GM23338 (cell line): ENCODE results near the gene FGF2. TPM values are rescaled to one million over a fixed set of nuclear protein-coding genes. Genes with fewer than 3 reads are reported as not detected.

Source experiments
- ATAC-seq: fragments of 200-7000 bp; cut with Tn5 transposase; 3 replicates; pipeline ENCODE4 v1.9.1; 2020
- DNase-seq: peaks from one replicate; pipeline ENCODE4 v3.0.0-alpha.2; 2015; ENCODE audit warnings: low spot score
- H2AFZ ChIP-seq: fragments of 200-600 bp; sonication (generic); 2 replicates; pipeline ENCODE4 v1.8.0; 2016; ENCODE audit warnings: antibody characterized with exemption, mild to moderate bottlenecking, moderate library complexity
- H3F3A ChIP-seq: fragments of 200-600 bp; sonication (generic); replicated peaks from 2 replicates; pipeline ENCODE4 v1.8.0; 2017; ENCODE audit warnings: antibody characterized with exemption, mixed run types, low read depth
- H3K27ac ChIP-seq: fragments of 200-600 bp; sonication (generic); 2 replicates; pipeline ENCODE4 v1.6.1; 2016; ENCODE audit warnings: low read depth
- H3K27me3 ChIP-seq: fragments of 200-600 bp; sonication (generic); 2 replicates; pipeline ENCODE4 v1.8.0; 2016; ENCODE audit warnings: mild to moderate bottlenecking, mixed run types, moderate library complexity; ENCODE audit not compliant: insufficient read depth
- H3K36me3 ChIP-seq: fragments of 200-600 bp; sonication (generic); 2 replicates; pipeline ENCODE4 v1.8.0; 2016; ENCODE audit warnings: mild to moderate bottlenecking; ENCODE audit not compliant: insufficient read depth
- H3K4me1 ChIP-seq: fragments of 200-600 bp; sonication (generic); 2 replicates; pipeline ENCODE4 v1.8.0; 2016; ENCODE audit warnings: mild to moderate bottlenecking, moderate library complexity; ENCODE audit not compliant: insufficient read depth
- H3K4me2 ChIP-seq: fragments of 200-600 bp; sonication (generic); 2 replicates; pipeline ENCODE4 v1.7.1; 2017; ENCODE audit warnings: mixed run types
- H3K4me3 ChIP-seq: fragments of 200-600 bp; sonication (generic); 2 replicates; pipeline ENCODE4 v1.6.1; 2016; ENCODE audit warnings: mixed run types
- H3K79me2 ChIP-seq: fragments of 200-600 bp; sonication (generic); replicated peaks from 2 replicates; pipeline ENCODE4 v1.8.0; 2017; ENCODE audit warnings: mild to moderate bottlenecking; ENCODE audit not compliant: insufficient read depth
- H3K9me2 ChIP-seq: fragments of 200-600 bp; sonication (generic); 2 replicates; pipeline ENCODE4 v1.8.0; 2017; ENCODE audit not compliant: insufficient read depth
- H4K20me1 ChIP-seq: fragments of 200-600 bp; sonication (generic); replicated peaks from 2 replicates; pipeline ENCODE4 v1.8.0; 2017; ENCODE audit warnings: mild to moderate bottlenecking; ENCODE audit not compliant: insufficient read depth
- H3K27ac Mint-ChIP-seq: 2 replicates; pipeline ENCODE4 v1.8.0; 2020; ENCODE audit warnings: inconsistent platforms, mild to moderate bottlenecking, moderate library complexity, mixed read lengths
- H3K27me3 Mint-ChIP-seq: 3 replicates; pipeline ENCODE4 v1.8.0; 2022; ENCODE audit warnings: low read depth, mild to moderate bottlenecking, moderate library complexity, mixed read lengths, inconsistent platforms; ENCODE audit not compliant: insufficient read depth, poor library complexity
- H3K36me3 Mint-ChIP-seq: 3 replicates; pipeline ENCODE4 v1.8.0; 2021; ENCODE audit warnings: low read depth, mild to moderate bottlenecking, inconsistent platforms, moderate library complexity, mixed read lengths
- H3K4me1 Mint-ChIP-seq: 3 replicates; pipeline ENCODE4 v1.8.0; 2020; ENCODE audit warnings: mild to moderate bottlenecking, inconsistent platforms, mixed read lengths
- H3K4me3 Mint-ChIP-seq: 3 replicates; pipeline ENCODE4 v1.8.0; 2021; ENCODE audit warnings: moderate library complexity, mild to moderate bottlenecking, inconsistent platforms, mixed read lengths
- H3K9me3 Mint-ChIP-seq: 3 replicates; pipeline ENCODE4 v1.8.0; 2020; ENCODE audit warnings: moderate library complexity, mild to moderate bottlenecking, inconsistent platforms, mixed read lengths
- CREB1 ChIP-seq: fragments of 250-450 bp; sonication (Bioruptor Pico); IDR thresholded peaks from 2 replicates; pipeline ENCODE4 v1.5.0; 2020; ENCODE audit warnings: low read depth, mild to moderate bottlenecking, moderate library complexity
- EZH2 ChIP-seq: fragments of 200-600 bp; sonication (generic); IDR thresholded peaks from one replicate; pipeline ENCODE4 v1.8.0; 2017; ENCODE audit warnings: antibody characterized with exemption, mild to moderate bottlenecking, low read depth; ENCODE audit not compliant: unreplicated experiment
- EZH2phosphoT487 ChIP-seq: fragments of 200-600 bp; sonication (generic); IDR thresholded peaks from one replicate; pipeline ENCODE4 v1.8.1; 2018; ENCODE audit warnings: antibody characterized with exemption; ENCODE audit not compliant: unreplicated experiment
- JUNB ChIP-seq: IDR thresholded peaks from one replicate; pipeline ENCODE4 v1.6.1; 2016; ENCODE audit warnings: antibody characterized with exemption; ENCODE audit not compliant: unreplicated experiment
- NANOG ChIP-seq: IDR thresholded peaks from 2 replicates; pipeline ENCODE4 v1.6.1; 2016; ENCODE audit warnings: antibody characterized with exemption, borderline replicate concordance
- POLR2AphosphoS5 ChIP-seq: IDR thresholded peaks from 2 replicates; pipeline ENCODE4 v1.6.1; 2016; ENCODE audit warnings: antibody characterized with exemption, low read depth
- ZNF114 ChIP-seq: fragments of 250-450 bp; sonication (Bioruptor Pico); IDR thresholded peaks from 2 replicates; pipeline ENCODE4 v1.5.0; 2020; ENCODE audit warnings: mild to moderate bottlenecking, moderate library complexity
- ZNF331 ChIP-seq: fragments of 250-450 bp; sonication (Bioruptor Pico); IDR thresholded peaks from 2 replicates; pipeline ENCODE4 v1.5.0; 2020; ENCODE audit warnings: low read depth, mild to moderate bottlenecking, moderate library complexity
- polyA plus RNA-seq: library from polyadenylated mRNA; unstranded; fragments of >200 nt; fragmentation: Nextera tagmentation; extraction: Ambion mirVana; gene quantifications from 2 replicates; pipeline ENCODE4 v1.2.1, GENCODE V29; 2016
- total RNA-seq: library from RNA; depleted of rRNA; stranded (reverse); fragments of >200 nt; shearing (Covaris generic); gene quantifications from 2 replicates; pipeline ENCODE4 v1.2.3, GENCODE V29; 2014
- TF ChIP-seq, protein P1 (sequence below): IDR thresholded peaks from 2 replicates; pipeline ENCODE4 v1.6.1; 2016; ENCODE audit warnings: antibody characterized with exemption
- TF ChIP-seq, protein P2 (sequence below): IDR thresholded peaks from one replicate; pipeline ENCODE4 v1.6.1; 2018; ENCODE audit warnings: antibody characterized with exemption; ENCODE audit not compliant: unreplicated experiment

Gene FGF2
- total and polyA plus RNA-seq, 2 experiments from 2014 or later: 28.3 to 84.4 TPM

DNA sequence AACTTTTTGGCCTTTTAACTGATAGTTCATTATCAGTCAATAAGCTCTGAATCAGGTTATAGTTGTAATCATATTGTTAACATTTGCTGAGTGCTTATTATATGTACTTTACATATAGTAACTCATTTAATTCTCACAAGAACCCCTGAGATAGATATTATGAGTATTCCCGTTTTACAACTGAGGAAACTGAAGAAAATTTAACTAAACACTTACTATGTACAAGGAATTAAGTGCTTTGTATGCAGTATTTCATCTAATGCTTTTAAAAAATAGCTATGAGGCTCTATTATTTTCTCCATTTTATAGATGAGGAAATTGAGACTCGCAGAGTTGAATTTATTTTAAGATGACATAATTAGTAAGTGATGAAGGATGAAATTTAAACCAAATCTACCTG lies 27.7 kb upstream of the FGF2 start:
- Mint-ChIP-seq H3K36me3 (peaks cover 6% of the 10 kb centered on the region; the same call in 1 of the 3 replicates), H3K4me3 (no peak overlapping the region), H3K9me3 (0 out of 3 replicates have a peak, but pooled peaks cover 2% of the 10 kb centered on the region), H3K27me3 (peaks cover 12% of the 10 kb centered on the region), H3K4me1 (peaks cover 32% of the 10 kb centered on the region), H3K27ac (peak overlapping the region; percentile 95)
- no peak for ATAC-seq
- H3K27me3 ChIP-seq: no peaks in the 10 kb centered on the region
- DNase-seq: no peak
- peaks cover 25% of the 10 kb centered on the region for H3K4me1 ChIP-seq
- H3K36me3 ChIP-seq: no peaks in the 10 kb centered on the region
- TF ChIP-seq NANOG (no peak), EZH2 (no peak), ZNF114 (CRISPR knock-in tag) (no peak), ZNF331 (no peak), JUNB (no peak), EZH2phosphoT487 (no peak)
- TF ChIP-seq, protein P1, sequence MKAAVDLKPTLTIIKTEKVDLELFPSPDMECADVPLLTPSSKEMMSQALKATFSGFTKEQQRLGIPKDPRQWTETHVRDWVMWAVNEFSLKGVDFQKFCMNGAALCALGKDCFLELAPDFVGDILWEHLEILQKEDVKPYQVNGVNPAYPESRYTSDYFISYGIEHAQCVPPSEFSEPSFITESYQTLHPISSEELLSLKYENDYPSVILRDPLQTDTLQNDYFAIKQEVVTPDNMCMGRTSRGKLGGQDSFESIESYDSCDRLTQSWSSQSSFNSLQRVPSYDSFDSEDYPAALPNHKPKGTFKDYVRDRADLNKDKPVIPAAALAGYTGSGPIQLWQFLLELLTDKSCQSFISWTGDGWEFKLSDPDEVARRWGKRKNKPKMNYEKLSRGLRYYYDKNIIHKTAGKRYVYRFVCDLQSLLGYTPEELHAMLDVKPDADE: no peak
- peaks cover 11% of the 10 kb centered on the region for H3F3A ChIP-seq
- no peaks in the 10 kb centered on the region for H3K79me2 ChIP-seq
- no peak overlapping the region for H3K4me2 ChIP-seq
- H2AFZ ChIP-seq: no peak overlapping the region
- no peak overlapping the region for H3K4me3 ChIP-seq
- H3K9me2 ChIP-seq: no peaks in the 10 kb centered on the region
- no peaks in the 10 kb centered on the region for H4K20me1 ChIP-seq
- peak overlapping the region; percentile 95 for H3K27ac ChIP-seq

DNA sequence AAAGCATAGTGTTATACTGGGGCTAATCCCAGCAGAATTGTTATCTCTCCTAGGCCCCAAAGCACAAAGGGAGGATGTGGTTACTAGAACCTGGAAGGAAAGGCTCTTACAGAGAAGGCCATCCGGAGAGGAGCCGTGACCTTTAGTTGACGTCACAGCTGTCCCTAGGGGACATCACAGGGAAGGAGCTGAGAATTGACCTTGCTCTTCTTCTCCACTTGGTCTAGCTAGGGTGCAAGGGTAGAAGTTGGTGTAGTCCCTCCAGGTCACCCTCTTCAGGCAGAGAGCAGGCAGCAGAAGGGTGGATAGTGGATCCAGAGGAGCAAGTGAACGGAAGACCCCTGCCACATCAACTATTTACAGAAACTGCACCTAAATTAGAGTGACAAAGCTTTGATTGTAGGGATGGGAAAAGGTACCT lies 22.8 kb upstream of the FGF2 start:
- Mint-ChIP-seq H3K27me3 (peaks cover 9% of the 10 kb centered on the region), H3K4me1 (peaks cover under 1% of the 10 kb centered on the region; the same call in 2 of the 3 replicates), H3K27ac (no peak overlapping the region), H3K4me3 (no peak overlapping the region), H3K9me3 (no peaks in the 10 kb centered on the region), H3K36me3 (no peaks in the 10 kb centered on the region)
- TF ChIP-seq CREB1 (CRISPR knock-in tag): no peak
- TF ChIP-seq ZNF114 (CRISPR knock-in tag): no peak
- TF ChIP-seq, protein P2, sequence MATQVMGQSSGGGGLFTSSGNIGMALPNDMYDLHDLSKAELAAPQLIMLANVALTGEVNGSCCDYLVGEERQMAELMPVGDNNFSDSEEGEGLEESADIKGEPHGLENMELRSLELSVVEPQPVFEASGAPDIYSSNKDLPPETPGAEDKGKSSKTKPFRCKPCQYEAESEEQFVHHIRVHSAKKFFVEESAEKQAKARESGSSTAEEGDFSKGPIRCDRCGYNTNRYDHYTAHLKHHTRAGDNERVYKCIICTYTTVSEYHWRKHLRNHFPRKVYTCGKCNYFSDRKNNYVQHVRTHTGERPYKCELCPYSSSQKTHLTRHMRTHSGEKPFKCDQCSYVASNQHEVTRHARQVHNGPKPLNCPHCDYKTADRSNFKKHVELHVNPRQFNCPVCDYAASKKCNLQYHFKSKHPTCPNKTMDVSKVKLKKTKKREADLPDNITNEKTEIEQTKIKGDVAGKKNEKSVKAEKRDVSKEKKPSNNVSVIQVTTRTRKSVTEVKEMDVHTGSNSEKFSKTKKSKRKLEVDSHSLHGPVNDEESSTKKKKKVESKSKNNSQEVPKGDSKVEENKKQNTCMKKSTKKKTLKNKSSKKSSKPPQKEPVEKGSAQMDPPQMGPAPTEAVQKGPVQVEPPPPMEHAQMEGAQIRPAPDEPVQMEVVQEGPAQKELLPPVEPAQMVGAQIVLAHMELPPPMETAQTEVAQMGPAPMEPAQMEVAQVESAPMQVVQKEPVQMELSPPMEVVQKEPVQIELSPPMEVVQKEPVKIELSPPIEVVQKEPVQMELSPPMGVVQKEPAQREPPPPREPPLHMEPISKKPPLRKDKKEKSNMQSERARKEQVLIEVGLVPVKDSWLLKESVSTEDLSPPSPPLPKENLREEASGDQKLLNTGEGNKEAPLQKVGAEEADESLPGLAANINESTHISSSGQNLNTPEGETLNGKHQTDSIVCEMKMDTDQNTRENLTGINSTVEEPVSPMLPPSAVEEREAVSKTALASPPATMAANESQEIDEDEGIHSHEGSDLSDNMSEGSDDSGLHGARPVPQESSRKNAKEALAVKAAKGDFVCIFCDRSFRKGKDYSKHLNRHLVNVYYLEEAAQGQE: no peak
- TF ChIP-seq, protein P1: no peak
- no peak for TF ChIP-seq JUNB
- no peak for TF ChIP-seq EZH2phosphoT487
- no peak for TF ChIP-seq POLR2AphosphoS5
- TF ChIP-seq EZH2: no peak
- Histone ChIP-seq H3K79me2 (no peaks in the 10 kb centered on the region), H3F3A (no peaks in the 10 kb centered on the region), H3K4me2 (no peak overlapping the region), H3K9me2 (no peaks in the 10 kb centered on the region), H4K20me1 (no peaks in the 10 kb centered on the region), H3K4me1 (0 out of 2 replicates have a peak, but pooled peaks cover 2% of the 10 kb centered on the region), H2AFZ (0 out of 2 replicates have a peak overlapping the region, but pooled peaks have one; percentile 30), H3K27me3 (no peaks in the 10 kb centered on the region), H3K4me3 (no peak overlapping the region), H3K27ac (no peak overlapping the region), H3K36me3 (no peaks in the 10 kb centered on the region)
- DNase-seq: no peak
- no peak for ATAC-seq
